HG03575 (cell line): ENCODE results near the gene MAMDC4.
"Not testable (repeated sequence)": the region's sequence is repeated elsewhere in the genome, so short reads cannot be mapped to it uniquely, and the experiment has no call there.

ENCODE experiments used
- ATAC-seq: cut with Tn5 transposase; IDR thresholded peaks from one replicate; pipeline ENCODE4 v1.9.1; 2021; ENCODE audit not compliant: unreplicated experiment, insufficient number of reproducible peaks, low FRiP score; ENCODE audit errors: extremely low read depth

Gene MAMDC4

GRCh38 chr9:136823136-136824046 is 28.8 kb upstream of the MAMDC4 start:
- ATAC-seq, result no peak

- no peak for ATAC-seq
Observed at GRCh38 chr9:136824496-136825225, 27.5 kb upstream of the MAMDC4 start.

DNA sequence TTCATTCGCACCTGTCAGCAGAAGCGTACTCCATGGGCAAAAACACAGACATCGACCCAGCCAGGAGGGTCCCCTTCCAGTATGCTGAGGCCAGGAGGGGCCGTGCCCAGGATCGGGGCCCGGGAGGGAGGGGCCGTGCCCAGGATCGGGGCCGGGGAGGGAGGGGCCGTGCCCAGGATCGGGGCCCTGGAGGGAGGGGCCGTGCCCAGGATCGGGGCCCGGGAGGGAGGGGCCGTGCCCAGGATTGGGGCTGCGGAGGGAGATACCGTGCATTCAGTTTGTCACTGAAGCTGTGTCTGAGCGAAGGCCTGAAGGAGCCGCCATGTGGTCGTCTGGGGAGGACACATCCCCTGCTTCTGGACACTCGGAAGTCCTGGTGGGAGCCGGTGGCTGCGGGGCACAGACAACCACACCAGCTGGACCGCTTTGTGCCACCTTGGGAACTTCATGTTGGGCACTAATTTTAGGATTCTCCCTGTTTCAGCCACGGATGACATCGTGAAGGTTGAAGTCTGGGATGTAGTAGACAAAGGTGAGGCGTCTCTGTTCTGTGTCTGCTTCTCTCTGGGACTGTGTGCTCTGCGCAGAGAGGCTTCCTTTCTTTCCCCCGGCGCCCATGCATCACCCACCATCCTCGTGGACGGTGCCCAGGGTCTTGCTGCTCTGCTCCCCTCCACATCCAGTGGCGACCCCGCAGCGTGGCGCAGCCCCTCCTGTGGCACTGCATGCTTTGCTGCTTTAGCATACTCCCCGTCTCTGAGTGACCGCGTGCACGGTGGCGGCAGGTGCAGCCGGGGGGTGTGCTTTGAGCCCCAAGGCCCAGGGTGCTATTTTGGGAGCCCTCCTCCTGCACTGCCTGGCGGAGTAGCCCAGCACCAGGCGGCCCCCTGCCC is 26.6 kb upstream of the MAMDC4 start:
- ATAC-seq, result no peak

- no peak for ATAC-seq
Observed at GRCh38 chr9:136826188-136826541, 26.0 kb upstream of the MAMDC4 start.

DNA sequence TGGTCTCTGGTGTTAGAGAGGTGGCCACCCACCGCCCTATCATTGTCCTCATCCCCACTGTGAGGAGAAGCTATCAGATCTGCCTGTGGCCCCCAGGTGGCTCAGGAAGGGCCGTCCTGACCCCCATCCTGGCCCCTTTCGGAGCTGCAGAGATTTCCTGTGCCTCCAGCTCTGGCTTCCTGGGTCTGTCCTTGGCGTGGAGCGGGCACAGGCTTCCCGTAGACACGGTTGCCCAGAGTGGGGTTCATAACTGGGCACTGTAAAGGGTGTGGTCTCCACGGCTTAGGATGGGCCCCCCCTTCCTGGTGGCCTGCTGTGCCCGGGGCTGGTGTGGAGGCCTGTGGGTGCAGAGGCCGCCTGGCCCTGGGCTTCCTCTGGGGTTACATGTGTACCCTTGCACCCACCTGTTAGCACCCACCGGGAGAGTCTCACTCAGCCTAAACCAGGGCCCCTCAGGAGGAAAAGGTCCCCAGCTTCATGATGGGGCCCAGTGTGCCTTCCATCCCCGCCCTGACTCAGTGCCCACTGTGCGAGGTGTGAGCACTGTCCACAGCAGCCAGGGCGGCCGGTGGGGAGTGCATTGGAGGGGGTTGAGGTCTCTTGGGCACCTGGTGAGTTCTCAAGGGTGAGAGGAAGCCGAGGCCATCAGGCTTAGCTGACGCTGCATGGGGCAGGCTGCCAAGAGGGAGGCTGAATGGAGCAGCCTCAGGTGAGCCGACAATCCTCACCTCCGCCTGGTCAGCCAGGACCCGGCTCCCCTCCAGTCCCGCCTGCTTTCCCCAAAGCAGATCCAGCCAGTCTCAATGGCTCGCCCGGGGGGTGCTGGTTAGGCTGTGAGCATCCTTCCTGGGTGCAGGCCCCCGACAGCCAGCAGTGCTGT is 25.2 kb upstream of the MAMDC4 start:
- no peak for ATAC-seq

DNA sequence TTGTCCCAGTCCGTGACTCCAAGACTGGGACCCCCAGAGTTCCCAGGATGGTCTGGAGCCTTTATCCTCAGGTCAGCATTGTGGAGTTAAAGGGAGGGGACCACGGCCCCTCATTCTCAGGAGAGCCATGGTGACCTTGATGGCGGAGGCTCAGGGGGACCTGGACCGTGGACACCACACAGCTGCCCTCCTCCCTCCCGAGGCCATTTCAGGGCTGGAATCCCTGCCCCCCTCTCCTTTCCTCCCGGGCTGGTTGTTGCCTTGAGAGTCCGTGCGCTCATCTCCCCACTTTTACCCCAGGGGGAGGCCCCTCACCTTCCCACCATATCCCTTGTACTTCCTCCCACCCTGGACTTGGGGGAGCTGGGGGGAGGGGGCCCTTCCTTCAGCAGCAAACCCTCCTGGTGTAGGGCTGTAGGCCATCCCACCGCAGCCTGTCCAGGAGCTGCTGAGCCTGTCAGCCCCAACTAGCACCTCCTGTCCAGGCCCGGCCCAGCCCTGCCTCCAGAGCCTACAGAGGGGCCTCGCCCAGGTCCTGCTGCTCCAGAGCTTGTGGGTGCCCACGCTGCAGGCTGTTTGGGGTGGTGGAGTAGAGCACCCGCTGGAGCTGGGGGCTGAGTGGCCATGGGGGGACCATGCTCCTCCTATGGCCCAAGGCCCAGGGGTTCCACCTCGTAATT is 24.2 kb upstream of the MAMDC4 start:
- ATAC-seq, result no peak

- ATAC-seq, result no peak
Observed at GRCh38 chr9:136828474-136829140, 23.5 kb upstream of the MAMDC4 start.

GRCh38 chr9:136829412-136829811 is 22.7 kb upstream of the MAMDC4 start:
- ATAC-seq, result no peak

- no peak for ATAC-seq
Observed at GRCh38 chr9:136829981-136830885, 21.9 kb upstream of the MAMDC4 start.

DNA sequence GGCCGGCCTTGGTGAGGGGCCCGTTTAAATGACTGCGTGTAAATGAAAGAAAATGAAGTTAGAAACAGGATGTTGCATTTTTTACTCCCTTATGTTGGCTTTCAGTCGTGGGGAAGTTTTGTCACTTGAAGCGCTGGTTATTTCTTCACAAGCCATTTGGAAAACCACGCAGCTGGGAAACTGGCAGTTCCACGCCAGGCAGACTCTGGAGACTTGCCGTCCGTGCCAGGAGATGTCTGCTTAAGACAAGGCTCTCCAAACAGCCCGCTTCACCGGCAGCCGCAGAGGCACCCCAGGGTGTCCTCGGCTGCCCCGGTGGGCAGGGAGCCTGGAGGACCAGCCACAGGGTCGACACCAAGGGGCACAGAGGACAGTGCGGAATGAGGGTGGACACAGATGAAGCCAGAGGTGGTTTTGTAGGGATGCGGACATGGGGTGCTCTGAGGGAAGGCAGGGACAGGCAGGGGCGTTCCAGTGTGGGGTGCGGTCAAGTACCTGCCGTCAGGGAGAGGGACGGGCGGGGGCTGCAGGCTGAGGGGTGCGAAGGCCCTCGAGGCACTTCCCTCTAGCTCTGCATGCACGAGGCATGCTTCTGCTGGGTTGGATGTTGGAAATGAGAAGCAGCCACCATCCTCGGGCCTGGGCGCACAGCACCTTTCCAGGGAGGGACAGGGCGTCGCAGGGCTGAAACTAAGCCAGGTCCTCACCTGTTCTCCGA is 21.0 kb upstream of the MAMDC4 start:
- ATAC-seq, result no peak

- no peak for ATAC-seq
Observed at GRCh38 chr9:136831720-136832104, 20.4 kb upstream of the MAMDC4 start.

- ATAC-seq, result no peak
Observed at GRCh38 chr9:136832581-136832980, 19.6 kb upstream of the MAMDC4 start.

DNA sequence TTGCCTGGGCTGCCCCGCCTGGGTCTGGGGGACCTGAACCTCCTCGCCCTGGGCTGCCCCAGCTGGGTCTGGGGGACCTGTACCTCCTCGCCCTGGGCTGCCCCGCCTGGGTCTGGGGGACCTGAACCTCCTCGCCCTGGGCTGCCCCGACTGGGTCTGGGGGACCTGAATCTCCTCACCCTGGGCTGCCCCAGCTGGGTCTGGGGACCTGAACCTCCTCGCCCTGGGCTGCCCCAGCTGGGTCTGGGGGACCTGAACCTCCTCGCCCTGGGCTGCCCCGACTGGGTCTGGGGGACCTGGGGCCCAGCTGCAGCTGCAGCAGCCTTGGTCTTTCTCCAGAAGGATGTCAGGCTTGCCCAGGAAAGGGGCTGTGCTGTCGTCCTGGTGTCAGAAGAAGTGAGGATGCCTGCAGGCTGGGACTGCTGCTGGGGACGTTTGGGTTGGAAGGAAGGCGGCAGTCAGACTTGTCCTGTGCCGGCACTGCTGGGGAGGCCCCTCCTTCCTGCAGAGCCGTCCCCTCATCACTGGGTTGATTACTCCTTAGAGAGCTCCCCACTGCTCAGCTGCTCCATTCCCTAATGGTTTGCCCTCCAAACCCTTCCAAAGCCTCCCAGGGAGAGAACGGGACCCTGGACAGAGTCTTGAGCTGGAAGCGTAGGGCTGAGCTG is 18.6 kb upstream of the MAMDC4 start:
- not testable (repeated sequence) for ATAC-seq

DNA sequence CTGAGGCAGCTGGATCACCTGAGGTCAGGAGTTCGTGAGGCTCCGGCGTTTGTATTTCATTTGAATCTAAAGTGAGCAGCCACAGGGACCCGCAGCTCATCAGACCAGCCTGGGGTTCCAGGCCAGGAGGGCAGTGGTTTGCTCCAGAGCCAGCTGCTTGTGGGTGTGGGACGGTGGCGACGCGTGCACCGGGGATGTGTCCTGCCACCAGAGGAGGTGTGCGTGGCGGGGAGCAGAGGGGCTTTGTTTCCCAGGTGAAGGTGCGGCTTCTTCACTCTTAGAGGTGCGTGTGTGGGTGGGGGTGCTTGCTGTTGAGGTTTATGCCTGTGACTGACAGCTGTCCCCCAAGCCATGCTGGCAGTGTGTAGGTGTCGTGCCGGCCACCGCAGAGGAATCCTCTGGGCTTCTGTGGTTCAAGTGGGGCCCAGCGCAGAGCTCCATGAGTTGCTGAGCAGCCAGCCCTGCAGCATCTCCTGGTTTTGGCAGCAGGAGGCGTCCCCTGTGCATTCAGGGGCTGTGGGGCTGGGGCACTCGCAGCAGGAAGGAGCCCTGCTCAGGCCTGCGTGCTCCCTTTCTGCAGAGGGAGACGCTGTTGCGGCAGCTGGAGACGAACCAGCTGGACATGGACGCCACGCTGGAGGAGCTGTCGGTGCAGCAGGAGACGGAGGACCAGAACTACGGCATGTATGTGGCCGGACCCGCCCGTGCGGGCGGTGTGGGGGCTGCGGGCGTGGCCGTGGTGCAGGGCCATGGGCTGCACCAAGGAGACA is 16.8 kb upstream of the MAMDC4 start:
- no peak for ATAC-seq
